Chondrocyte (in vitro differentiated cells): ENCODE data around the gene SVIL. TPM values are rescaled to one million over a fixed set of nuclear protein-coding genes. Genes with fewer than 3 reads are reported as not detected.

Source experiments
- DNase-seq: peaks from one replicate; pipeline ENCODE4 v3.0.0; 2021; ENCODE audit warnings: mixed read lengths, low spot score
- H3K27ac Mint-ChIP-seq: one replicate; pipeline ENCODE4 v1.8.0; 2021; ENCODE audit warnings: mild to moderate bottlenecking, moderate library complexity, mixed read lengths; ENCODE audit not compliant: unreplicated experiment
- H3K27me3 Mint-ChIP-seq: 2 replicates; pipeline ENCODE4 v1.8.0; 2021; ENCODE audit warnings: low read depth, mixed read lengths
- H3K36me3 Mint-ChIP-seq: 2 replicates; pipeline ENCODE4 v1.8.0; 2021; ENCODE audit warnings: low read depth, mixed read lengths
- H3K4me1 Mint-ChIP-seq: 2 replicates; pipeline ENCODE4 v1.8.0; 2021; ENCODE audit warnings: low read depth, mild to moderate bottlenecking, mixed read lengths
- H3K4me3 Mint-ChIP-seq: one replicate; pipeline ENCODE4 v1.8.0; 2021; ENCODE audit warnings: mild to moderate bottlenecking, moderate library complexity, mixed read lengths; ENCODE audit not compliant: unreplicated experiment
- H3K9me3 Mint-ChIP-seq: 2 replicates; pipeline ENCODE4 v1.8.0; 2021; ENCODE audit warnings: low read depth, mixed read lengths
- total RNA-seq: library from RNA; stranded (reverse); gene quantifications from 3 replicates; pipeline ENCODE4 v1.2.1, GENCODE V29; 2021
- TF ChIP-seq, protein P1 (sequence below): fragments of 200-600 bp; sonication (generic); IDR thresholded peaks from 2 replicates; pipeline ENCODE4 v1.5.0; 2021; ENCODE audit warnings: antibody characterized with exemption, mild to moderate bottlenecking, moderate library complexity

The SVIL gene
- total RNA-seq, 1 donor from 2014 or later, result 112 TPM

DNA sequence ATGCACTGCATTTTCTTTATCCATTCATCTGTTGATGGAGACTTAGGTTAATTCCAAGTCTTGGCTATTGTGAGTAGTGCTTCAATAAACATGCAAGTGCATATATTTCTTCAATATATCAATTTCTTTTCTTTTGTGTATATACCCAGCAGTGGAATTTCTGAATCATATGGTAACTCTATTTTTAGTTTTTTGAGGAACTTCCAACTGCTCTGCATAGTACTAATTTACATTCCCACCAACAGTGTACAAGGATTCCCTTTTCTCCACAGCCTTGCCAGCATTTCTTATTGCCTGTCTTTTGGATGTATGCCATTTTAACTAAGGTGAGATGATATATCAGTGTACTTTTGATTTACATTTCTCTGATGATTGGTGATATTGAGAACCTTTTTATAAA is 200.7 kb downstream of the SVIL start:
- DNase-seq, result no peak
- H3K27ac Mint-ChIP-seq, result no peak overlapping the region
- H3K4me3 Mint-ChIP-seq, result no peak overlapping the region
- H3K36me3 Mint-ChIP-seq, result peaks cover 4% of the 10 kb centered on the region
- peaks cover 26% of the 10 kb centered on the region for H3K4me1 Mint-ChIP-seq
- H3K27me3 Mint-ChIP-seq, result no peaks in the 10 kb centered on the region
- TF ChIP-seq, protein P1, sequence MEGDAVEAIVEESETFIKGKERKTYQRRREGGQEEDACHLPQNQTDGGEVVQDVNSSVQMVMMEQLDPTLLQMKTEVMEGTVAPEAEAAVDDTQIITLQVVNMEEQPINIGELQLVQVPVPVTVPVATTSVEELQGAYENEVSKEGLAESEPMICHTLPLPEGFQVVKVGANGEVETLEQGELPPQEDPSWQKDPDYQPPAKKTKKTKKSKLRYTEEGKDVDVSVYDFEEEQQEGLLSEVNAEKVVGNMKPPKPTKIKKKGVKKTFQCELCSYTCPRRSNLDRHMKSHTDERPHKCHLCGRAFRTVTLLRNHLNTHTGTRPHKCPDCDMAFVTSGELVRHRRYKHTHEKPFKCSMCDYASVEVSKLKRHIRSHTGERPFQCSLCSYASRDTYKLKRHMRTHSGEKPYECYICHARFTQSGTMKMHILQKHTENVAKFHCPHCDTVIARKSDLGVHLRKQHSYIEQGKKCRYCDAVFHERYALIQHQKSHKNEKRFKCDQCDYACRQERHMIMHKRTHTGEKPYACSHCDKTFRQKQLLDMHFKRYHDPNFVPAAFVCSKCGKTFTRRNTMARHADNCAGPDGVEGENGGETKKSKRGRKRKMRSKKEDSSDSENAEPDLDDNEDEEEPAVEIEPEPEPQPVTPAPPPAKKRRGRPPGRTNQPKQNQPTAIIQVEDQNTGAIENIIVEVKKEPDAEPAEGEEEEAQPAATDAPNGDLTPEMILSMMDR, result no peak
- peaks cover 4% of the 10 kb centered on the region for H3K9me3 Mint-ChIP-seq

DNA sequence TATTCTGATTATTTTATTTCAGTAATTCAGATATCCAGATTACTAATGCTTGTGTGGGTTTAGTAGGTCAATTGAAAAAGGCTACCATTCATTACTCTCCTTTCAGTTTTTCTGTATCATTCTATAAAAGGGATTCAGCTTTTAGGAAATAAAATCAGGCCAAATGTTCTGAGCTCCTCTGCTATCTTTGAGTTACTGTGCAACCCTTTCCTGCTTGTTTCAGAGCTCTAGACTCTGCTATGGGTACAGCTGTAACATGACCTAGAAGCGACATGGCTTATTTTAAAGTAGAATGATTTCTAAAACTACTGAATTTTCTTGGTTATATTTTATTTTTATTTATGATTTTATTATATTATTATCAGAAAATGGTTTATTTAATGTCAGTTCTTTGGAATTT is 203.1 kb downstream of the SVIL start:
- TF ChIP-seq, protein P1, result no peak
- no peak for DNase-seq

DNA sequence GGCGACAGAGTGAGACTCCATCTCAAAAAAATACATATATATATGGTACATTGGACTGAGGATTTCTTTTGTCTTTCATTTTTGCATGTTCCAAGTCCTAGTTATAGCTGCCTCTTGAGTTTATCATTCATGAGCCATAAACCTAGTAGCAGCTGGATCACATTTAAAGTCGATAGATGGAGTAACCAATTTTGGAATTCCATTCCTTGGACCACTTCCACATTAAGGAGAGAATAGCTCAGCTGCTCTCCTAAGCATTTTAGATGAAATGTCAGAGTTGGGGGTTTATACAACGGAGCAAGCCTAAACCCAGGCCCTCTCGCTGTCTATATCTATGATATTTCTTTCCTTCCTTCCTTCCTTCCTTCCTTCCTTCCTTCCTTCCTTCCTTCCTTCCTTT is 204.7 kb downstream of the SVIL start:
- Mint-ChIP-seq H3K27me3 (no peaks in the 10 kb centered on the region), H3K4me1 (peaks cover 9% of the 10 kb centered on the region), H3K36me3 (no peaks in the 10 kb centered on the region), H3K4me3 (no peak overlapping the region), H3K9me3 (no peaks in the 10 kb centered on the region), H3K27ac (no peak overlapping the region)
- no peak for DNase-seq
- TF ChIP-seq, protein P1, result no peak

More for the DNA sequence above, 203.1 kb downstream of the SVIL start:
- Mint-ChIP-seq H3K27ac (no peak overlapping the region), H3K4me1 (peaks cover 17% of the 10 kb centered on the region), H3K4me3 (no peak overlapping the region), H3K9me3 (no peaks in the 10 kb centered on the region), H3K36me3 (no peaks in the 10 kb centered on the region), H3K27me3 (no peaks in the 10 kb centered on the region)

DNA sequence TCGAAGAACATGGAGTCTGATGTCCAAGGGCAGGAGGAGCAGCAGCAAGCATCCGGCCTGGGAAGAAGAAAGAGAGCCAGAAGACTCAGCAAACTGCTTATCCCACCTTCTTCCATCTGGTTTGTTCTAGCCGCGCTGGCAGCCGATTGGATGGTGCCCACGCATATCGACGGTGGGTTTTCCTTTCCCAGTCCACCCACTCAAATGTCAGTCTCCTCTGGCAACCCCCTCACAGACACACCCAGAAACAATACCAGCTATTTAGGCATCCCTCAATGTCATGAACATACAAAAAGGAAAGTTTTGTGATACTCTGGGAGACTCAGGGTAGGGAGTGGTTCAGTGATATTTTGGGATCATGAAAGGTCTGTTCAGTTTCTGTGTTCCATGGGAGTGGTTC is 206.3 kb downstream of the SVIL start:
- Mint-ChIP-seq H3K27me3 (no peaks in the 10 kb centered on the region), H3K9me3 (no peaks in the 10 kb centered on the region), H3K36me3 (no peaks in the 10 kb centered on the region), H3K4me3 (no peak overlapping the region), H3K4me1 (no peaks in the 10 kb centered on the region), H3K27ac (no peak overlapping the region)
- no peak for DNase-seq
- TF ChIP-seq, protein P1, result no peak

DNA sequence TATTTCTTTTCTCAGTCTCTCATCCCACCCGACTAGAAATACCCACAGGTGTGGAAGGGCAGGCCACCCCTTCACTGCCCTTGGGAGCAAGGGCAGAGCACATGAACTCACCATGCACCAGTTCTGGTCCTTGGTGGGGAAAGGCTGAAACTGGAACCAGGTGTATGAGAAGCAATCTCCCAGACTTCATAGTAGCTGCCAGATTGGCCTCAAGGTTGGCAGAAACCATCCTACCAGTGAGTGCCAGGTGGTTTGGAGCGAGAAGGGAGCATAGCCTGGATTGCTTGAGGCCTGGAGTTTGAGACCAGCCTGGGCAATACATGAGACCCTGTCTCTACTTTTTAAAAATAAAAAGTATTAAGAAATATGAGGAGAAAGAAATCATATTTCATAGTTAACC is 207.1 kb downstream of the SVIL start:
- Mint-ChIP-seq H3K9me3 (no peaks in the 10 kb centered on the region), H3K4me1 (no peaks in the 10 kb centered on the region), H3K4me3 (no peak overlapping the region), H3K27ac (no peak overlapping the region), H3K36me3 (no peaks in the 10 kb centered on the region), H3K27me3 (no peaks in the 10 kb centered on the region)
- no peak for DNase-seq
- TF ChIP-seq, protein P1, result no peak
